WI38 (cell line): Measurements from ENCODE around the gene CAPN9.

ENCODE experiments used
- H3K4me3 ChIP-seq: 2 replicates; pipeline ENCODE4 v1.5.1; 2011; ENCODE audit warnings: low read depth, mild to moderate bottlenecking, control low read depth, low read length
- CTCF ChIP-seq: IDR thresholded peaks from 2 replicates; pipeline ENCODE4 v1.5.1; 2012; ENCODE audit warnings: low read depth, mild to moderate bottlenecking, control low read depth, low read length

CAPN9 gene

GRCh38 chr1:230791986-230792564 lies 44.9 kb downstream of the CAPN9 start:
- no peak for TF ChIP-seq CTCF
- no peak overlapping the region for H3K4me3 ChIP-seq

- no peak for TF ChIP-seq CTCF
- H3K4me3 ChIP-seq = no peak overlapping the region
Measured at GRCh38 chr1:230792691-230793462, 45.7 kb downstream of the CAPN9 start.

GRCh38 chr1:230793463-230793745 lies 46.2 kb downstream of the CAPN9 start:
- no peak overlapping the region for H3K4me3 ChIP-seq
- no peak for TF ChIP-seq CTCF

- no peak overlapping the region for H3K4me3 ChIP-seq
- no peak for TF ChIP-seq CTCF
Measured at GRCh38 chr1:230794431-230794830, 47.2 kb downstream of the CAPN9 start.

GRCh38 chr1:230794871-230795605 lies 47.9 kb downstream of the CAPN9 start:
- TF ChIP-seq CTCF = no peak
- H3K4me3 ChIP-seq = no peak overlapping the region

- H3K4me3 ChIP-seq = no peak overlapping the region
- no peak for TF ChIP-seq CTCF
Measured at GRCh38 chr1:230796626-230797025, 49.4 kb downstream of the CAPN9 start.

GRCh38 chr1:230797376-230797920 lies 50.3 kb downstream of the CAPN9 start:
- no peak for TF ChIP-seq CTCF
- H3K4me3 ChIP-seq = no peak overlapping the region
